MM.1S (cell line): ENCODE data around the gene USP6NL.

Experiments
- DNase-seq: peaks from one replicate; pipeline ENCODE4 v3.0.0-alpha.2; 2015
- H2AFZ ChIP-seq: fragments of 300-600 bp; sonication (generic); 2 replicates; pipeline ENCODE4 v1.6.0; 2016; ENCODE audit warnings: antibody characterized with exemption, low read length
- H3F3A ChIP-seq: fragments of 300-600 bp; sonication (generic); 2 replicates; pipeline ENCODE4 v1.6.1; 2016; ENCODE audit warnings: mild to moderate bottlenecking, antibody characterized with exemption, low read length, moderate library complexity, mixed read lengths; ENCODE audit not compliant: insufficient read depth
- H3K27ac ChIP-seq: fragments of 300-600 bp; sonication (generic); 2 replicates; pipeline ENCODE4 v1.5.1; 2016; ENCODE audit warnings: mild to moderate bottlenecking, low read length
- H3K27me3 ChIP-seq: fragments of 300-600 bp; sonication (generic); replicated peaks from 2 replicates; pipeline ENCODE4 v1.6.0; 2016; ENCODE audit warnings: low read length; ENCODE audit not compliant: insufficient read depth
- H3K36me3 ChIP-seq: fragments of 300-600 bp; sonication (generic); replicated peaks from 2 replicates; pipeline ENCODE4 v1.6.1; 2016; ENCODE audit warnings: mild to moderate bottlenecking, low read length, mixed read lengths; ENCODE audit not compliant: insufficient read depth
- H3K4me1 ChIP-seq: fragments of 300-600 bp; sonication (generic); 2 replicates; pipeline ENCODE4 v1.6.1; 2016; ENCODE audit warnings: low read length, mixed read lengths
- H3K4me2 ChIP-seq: fragments of 300-600 bp; sonication (generic); 2 replicates; pipeline ENCODE4 v1.6.0; 2016; ENCODE audit warnings: low read depth, low read length
- H3K4me3 ChIP-seq: fragments of 300-600 bp; sonication (generic); 2 replicates; pipeline ENCODE4 v1.5.1; 2016; ENCODE audit warnings: low read length, mixed read lengths
- H3K79me2 ChIP-seq: fragments of 300-600 bp; sonication (generic); 2 replicates; pipeline ENCODE4 v1.6.1; 2016; ENCODE audit warnings: mixed run types, low read length, mixed read lengths
- H3K9ac ChIP-seq: fragments of 300-600 bp; sonication (generic); 2 replicates; pipeline ENCODE4 v1.6.1; 2016; ENCODE audit warnings: low read length, mixed read lengths
- H3K9me2 ChIP-seq: fragments of 300-600 bp; sonication (generic); replicated peaks from 2 replicates; pipeline ENCODE4 v1.6.1; 2016; ENCODE audit warnings: mild to moderate bottlenecking, low read length, mixed read lengths; ENCODE audit not compliant: insufficient read depth
- H3K9me3 ChIP-seq: fragments of 300-600 bp; sonication (generic); replicated peaks from 2 replicates; pipeline ENCODE4 v1.6.1; 2016; ENCODE audit warnings: mild to moderate bottlenecking, low read length, mixed read lengths; ENCODE audit not compliant: insufficient read depth
- H4K20me1 ChIP-seq: fragments of 300-600 bp; sonication (generic); 2 replicates; pipeline ENCODE4 v1.6.1; 2016; ENCODE audit warnings: mild to moderate bottlenecking, low read length, moderate library complexity, mixed read lengths; ENCODE audit not compliant: insufficient read depth
- EZH2 ChIP-seq: fragments of 300-600 bp; sonication (generic); optimal IDR thresholded peaks from 2 replicates; pipeline ENCODE3; 2017; ENCODE audit warnings: low read depth, mild to moderate bottlenecking, antibody characterized with exemption, low read length, mixed read lengths
- EZH2phosphoT487 ChIP-seq: fragments of 300-600 bp; sonication (generic); IDR thresholded peaks from 2 replicates; pipeline ENCODE4 v1.6.1; 2018; ENCODE audit warnings: antibody characterized with exemption, low read length
- TF ChIP-seq, protein P1 (sequence below): fragments of 300-600 bp; sonication (generic); IDR thresholded peaks from 2 replicates; pipeline ENCODE4 v1.5.1; 2016; ENCODE audit warnings: antibody characterized with exemption, low read length, mixed read lengths

Gene USP6NL

DNA sequence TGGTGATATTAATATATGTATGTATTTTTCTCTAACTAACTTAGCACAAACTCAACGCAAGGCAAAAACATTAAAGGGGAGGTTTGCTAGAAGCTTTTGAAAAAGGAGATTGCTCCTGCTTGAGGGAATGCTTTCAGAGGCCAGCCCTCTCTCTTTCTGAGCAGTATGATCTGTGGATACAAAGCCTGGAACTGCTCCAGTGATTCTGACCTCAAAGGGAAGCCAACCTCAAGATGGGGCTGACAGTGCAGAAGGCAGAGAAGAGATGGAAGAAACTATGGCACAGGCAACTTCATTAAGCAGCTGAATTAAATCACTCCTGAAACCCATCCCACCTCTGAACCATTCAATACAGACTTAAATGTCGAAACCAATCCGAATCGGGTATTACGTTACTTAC lies 102.4 kb downstream of the USP6NL start:
- H4K20me1 ChIP-seq = no peaks in the 10 kb centered on the region
- no peak for DNase-seq
- no peaks in the 10 kb centered on the region for H3K4me1 ChIP-seq
- no peak overlapping the region for H3K4me2 ChIP-seq
- TF ChIP-seq, protein P1, sequence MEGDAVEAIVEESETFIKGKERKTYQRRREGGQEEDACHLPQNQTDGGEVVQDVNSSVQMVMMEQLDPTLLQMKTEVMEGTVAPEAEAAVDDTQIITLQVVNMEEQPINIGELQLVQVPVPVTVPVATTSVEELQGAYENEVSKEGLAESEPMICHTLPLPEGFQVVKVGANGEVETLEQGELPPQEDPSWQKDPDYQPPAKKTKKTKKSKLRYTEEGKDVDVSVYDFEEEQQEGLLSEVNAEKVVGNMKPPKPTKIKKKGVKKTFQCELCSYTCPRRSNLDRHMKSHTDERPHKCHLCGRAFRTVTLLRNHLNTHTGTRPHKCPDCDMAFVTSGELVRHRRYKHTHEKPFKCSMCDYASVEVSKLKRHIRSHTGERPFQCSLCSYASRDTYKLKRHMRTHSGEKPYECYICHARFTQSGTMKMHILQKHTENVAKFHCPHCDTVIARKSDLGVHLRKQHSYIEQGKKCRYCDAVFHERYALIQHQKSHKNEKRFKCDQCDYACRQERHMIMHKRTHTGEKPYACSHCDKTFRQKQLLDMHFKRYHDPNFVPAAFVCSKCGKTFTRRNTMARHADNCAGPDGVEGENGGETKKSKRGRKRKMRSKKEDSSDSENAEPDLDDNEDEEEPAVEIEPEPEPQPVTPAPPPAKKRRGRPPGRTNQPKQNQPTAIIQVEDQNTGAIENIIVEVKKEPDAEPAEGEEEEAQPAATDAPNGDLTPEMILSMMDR = no peak
- TF ChIP-seq EZH2phosphoT487 = no peak
- no peak for TF ChIP-seq EZH2
- no peak overlapping the region for H3K27ac ChIP-seq
- no peaks in the 10 kb centered on the region for H3F3A ChIP-seq
- no peak overlapping the region for H3K4me3 ChIP-seq
- H3K9ac ChIP-seq = no peak overlapping the region
- H3K79me2 ChIP-seq = no peaks in the 10 kb centered on the region
- no peaks in the 10 kb centered on the region for H3K9me3 ChIP-seq
- no peak overlapping the region for H2AFZ ChIP-seq
- H3K9me2 ChIP-seq = no peaks in the 10 kb centered on the region
- no peaks in the 10 kb centered on the region for H3K27me3 ChIP-seq
- H3K36me3 ChIP-seq = no peaks in the 10 kb centered on the region

DNA sequence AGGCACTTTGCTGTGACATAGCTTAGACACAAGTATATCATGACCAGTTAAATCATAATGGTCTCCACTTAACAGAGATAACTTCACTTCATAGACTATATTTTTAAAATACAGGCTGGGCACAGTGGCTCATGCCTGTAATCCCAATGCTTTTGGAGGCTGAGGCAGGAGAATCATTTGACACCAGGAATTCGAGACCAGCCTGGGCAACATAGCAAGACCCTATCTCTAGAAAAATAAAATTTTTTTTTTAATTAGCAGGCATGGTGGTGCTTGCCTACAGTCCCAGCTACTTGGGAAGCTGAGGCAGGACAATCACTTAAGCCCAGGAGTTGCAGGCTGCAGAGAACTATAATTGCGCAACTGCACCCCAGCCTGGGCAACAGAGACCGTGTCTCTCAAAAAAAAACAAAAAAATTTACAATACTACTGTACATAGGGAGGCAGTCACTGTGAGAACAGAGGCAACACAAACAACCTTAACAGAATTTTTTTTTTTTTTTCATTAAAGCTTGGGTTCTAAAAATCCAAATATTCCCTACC lies 105.1 kb downstream of the USP6NL start:
- H3K4me1 ChIP-seq = no peaks in the 10 kb centered on the region
- no peak for DNase-seq
- H3K27me3 ChIP-seq = no peaks in the 10 kb centered on the region

DNA sequence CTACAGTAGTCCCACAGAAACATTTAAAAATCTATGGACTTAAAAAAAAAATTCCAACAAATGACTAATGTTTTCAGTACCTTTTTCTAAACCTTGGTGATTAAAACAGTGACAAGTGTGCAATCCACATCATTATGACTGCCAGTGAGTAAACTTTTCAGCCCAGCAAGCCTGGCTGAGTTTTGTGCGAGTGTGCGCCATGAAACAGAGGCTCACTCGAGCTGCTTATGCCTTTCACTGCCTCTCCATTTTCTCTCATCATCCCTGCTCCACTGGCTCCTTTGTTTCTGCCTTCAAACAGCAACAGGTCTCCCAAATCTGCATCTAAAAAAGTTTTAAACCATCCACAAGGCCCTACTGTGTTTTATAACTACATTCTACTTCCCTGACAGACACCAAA lies 105.8 kb downstream of the USP6NL start:
- Histone ChIP-seq H3K36me3 (no peaks in the 10 kb centered on the region), H3K9me2 (no peaks in the 10 kb centered on the region), H3F3A (no peaks in the 10 kb centered on the region), H3K27ac (no peak overlapping the region), H2AFZ (no peak overlapping the region), H3K4me2 (no peak overlapping the region), H3K27me3 (no peaks in the 10 kb centered on the region), H3K9ac (no peak overlapping the region), H3K4me3 (no peak overlapping the region), H3K4me1 (no peaks in the 10 kb centered on the region), H3K9me3 (no peaks in the 10 kb centered on the region), H4K20me1 (no peaks in the 10 kb centered on the region), H3K79me2 (no peaks in the 10 kb centered on the region)
- no peak for DNase-seq
- TF ChIP-seq EZH2 (no peak), EZH2phosphoT487 (no peak)
- TF ChIP-seq, protein P1 = no peak

More for the DNA sequence above, 105.1 kb downstream of the USP6NL start:
- H3K79me2 ChIP-seq = no peaks in the 10 kb centered on the region
- H3K27ac ChIP-seq = no peak overlapping the region
- H3K4me2 ChIP-seq = no peak overlapping the region
- no peaks in the 10 kb centered on the region for H3K9me2 ChIP-seq
- no peaks in the 10 kb centered on the region for H3K36me3 ChIP-seq
- H3K9me3 ChIP-seq = no peaks in the 10 kb centered on the region
- H4K20me1 ChIP-seq = no peaks in the 10 kb centered on the region
- TF ChIP-seq EZH2phosphoT487 (no peak), EZH2 (no peak)
- TF ChIP-seq, protein P1 = no peak
- no peaks in the 10 kb centered on the region for H3F3A ChIP-seq
- H3K4me3 ChIP-seq = no peak overlapping the region
- H2AFZ ChIP-seq = no peak overlapping the region
- no peak overlapping the region for H3K9ac ChIP-seq
